DND-41 (cell line): ENCODE measurements around the gene ZCCHC8.

Source experiments
- ATAC-seq: fragments of 200-7000 bp; cut with Tn5 transposase; 3 replicates; pipeline ENCODE4 v1.9.1; 2021; ENCODE audit warnings: low read depth; ENCODE audit not compliant: insufficient read depth
- DNase-seq: peaks from one replicate; pipeline ENCODE4 v3.0.0-alpha.2; 2020
- H2AFZ ChIP-seq: 2 replicates; pipeline ENCODE4 v1.6.0; 2012; ENCODE audit warnings: low read depth, low read length
- H3K27ac ChIP-seq: 2 replicates; pipeline ENCODE4 v1.5.1; 2012; ENCODE audit warnings: low read length, inconsistent platforms
- H3K27me3 ChIP-seq: fragments of 200-600 bp; sonication (generic); 2 replicates; pipeline ENCODE4 v1.6.0; 2012; ENCODE audit warnings: low read length, mild to moderate bottlenecking, inconsistent platforms; ENCODE audit not compliant: insufficient read depth, poor library complexity
- H3K36me3 ChIP-seq: 2 replicates; pipeline ENCODE4 v1.5.1; 2012; ENCODE audit warnings: low read length, inconsistent platforms; ENCODE audit not compliant: insufficient read depth
- H3K4me1 ChIP-seq: 2 replicates; pipeline ENCODE4 v1.5.1; 2012; ENCODE audit warnings: mild to moderate bottlenecking, low read length; ENCODE audit not compliant: insufficient read depth
- H3K4me2 ChIP-seq: 2 replicates; pipeline ENCODE4 v1.6.0; 2012; ENCODE audit warnings: mild to moderate bottlenecking, moderate library complexity, low read length, inconsistent platforms; ENCODE audit not compliant: insufficient read depth
- H3K4me3 ChIP-seq, 2 experiments: fragments of 200-600 bp in 1 of 2; shearing (Covaris generic) in 1 of 2; 2 replicates each; pipeline ENCODE4 v1.5.1; 2012 to 2016; ENCODE audit warnings: inconsistent platforms in 2 of 2, low read length in 2 of 2, mild to moderate bottlenecking in 2 of 2, low read depth in 1 of 2, moderate library complexity in 1 of 2
- H3K79me2 ChIP-seq: 2 replicates; pipeline ENCODE4 v1.6.0; 2012; ENCODE audit warnings: low read length, inconsistent platforms; ENCODE audit not compliant: insufficient read depth
- H3K9ac ChIP-seq: 2 replicates; pipeline ENCODE4 v1.6.0; 2012; ENCODE audit warnings: low read depth, mild to moderate bottlenecking, inconsistent platforms, low read length, moderate library complexity
- H3K9me3 ChIP-seq: 2 replicates; pipeline ENCODE4 v1.5.1; 2012; ENCODE audit warnings: low read length, moderate library complexity, mild to moderate bottlenecking, inconsistent platforms; ENCODE audit not compliant: insufficient read depth, severe bottlenecking
- H4K20me1 ChIP-seq: 2 replicates; pipeline ENCODE4 v1.6.0; 2012; ENCODE audit warnings: low read length; ENCODE audit not compliant: insufficient read depth
- EZH2 ChIP-seq: IDR thresholded peaks from 3 replicates; pipeline ENCODE4 v1.6.1; 2012; ENCODE audit warnings: borderline replicate concordance, low read depth, mild to moderate bottlenecking, moderate library complexity, low read length, inconsistent platforms; ENCODE audit not compliant: severe bottlenecking
- TF ChIP-seq, protein P1 (sequence below): IDR thresholded peaks from 2 replicates; pipeline ENCODE4 v1.5.1; 2012; ENCODE audit warnings: borderline replicate concordance, low read length, moderate library complexity, mild to moderate bottlenecking; ENCODE audit not compliant: poor library complexity, severe bottlenecking; ENCODE audit errors: extremely low read depth

Gene ZCCHC8

GRCh38 chr12:122519418-122519817 is 18.7 kb upstream of the ZCCHC8 start:
- no peak overlapping the region for H3K27ac ChIP-seq
- H3K27me3 ChIP-seq = no peaks in the 10 kb centered on the region
- H3K4me1 ChIP-seq = peaks cover 32% of the 10 kb centered on the region
- no peak overlapping the region for H2AFZ ChIP-seq
- no peaks in the 10 kb centered on the region for H3K9me3 ChIP-seq
- ATAC-seq (0 out of 3 replicates have a peak, but pooled peaks have one; percentile 39), DNase-seq (no peak)
- TF ChIP-seq EZH2 = no peak
- TF ChIP-seq, protein P1, sequence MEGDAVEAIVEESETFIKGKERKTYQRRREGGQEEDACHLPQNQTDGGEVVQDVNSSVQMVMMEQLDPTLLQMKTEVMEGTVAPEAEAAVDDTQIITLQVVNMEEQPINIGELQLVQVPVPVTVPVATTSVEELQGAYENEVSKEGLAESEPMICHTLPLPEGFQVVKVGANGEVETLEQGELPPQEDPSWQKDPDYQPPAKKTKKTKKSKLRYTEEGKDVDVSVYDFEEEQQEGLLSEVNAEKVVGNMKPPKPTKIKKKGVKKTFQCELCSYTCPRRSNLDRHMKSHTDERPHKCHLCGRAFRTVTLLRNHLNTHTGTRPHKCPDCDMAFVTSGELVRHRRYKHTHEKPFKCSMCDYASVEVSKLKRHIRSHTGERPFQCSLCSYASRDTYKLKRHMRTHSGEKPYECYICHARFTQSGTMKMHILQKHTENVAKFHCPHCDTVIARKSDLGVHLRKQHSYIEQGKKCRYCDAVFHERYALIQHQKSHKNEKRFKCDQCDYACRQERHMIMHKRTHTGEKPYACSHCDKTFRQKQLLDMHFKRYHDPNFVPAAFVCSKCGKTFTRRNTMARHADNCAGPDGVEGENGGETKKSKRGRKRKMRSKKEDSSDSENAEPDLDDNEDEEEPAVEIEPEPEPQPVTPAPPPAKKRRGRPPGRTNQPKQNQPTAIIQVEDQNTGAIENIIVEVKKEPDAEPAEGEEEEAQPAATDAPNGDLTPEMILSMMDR = no peak
- peaks cover 99% of the 10 kb centered on the region for H3K79me2 ChIP-seq
- H3K9ac ChIP-seq = no peak overlapping the region
- peaks cover 99% of the 10 kb centered on the region for H3K36me3 ChIP-seq
- no peak overlapping the region; the same call in 1 of the 2 replicates for H3K4me2 ChIP-seq
- peaks cover 68% of the 10 kb centered on the region for H4K20me1 ChIP-seq
- no peak overlapping the region for H3K4me3 ChIP-seq

- H3K36me3 ChIP-seq = peaks cover 99% of the 10 kb centered on the region
- no peaks in the 10 kb centered on the region for H3K27me3 ChIP-seq
- H2AFZ ChIP-seq = no peak overlapping the region
- DNase-seq (no peak), ATAC-seq (no peak)
- H3K4me1 ChIP-seq = peaks cover 27% of the 10 kb centered on the region
- H3K4me3 ChIP-seq = no peak overlapping the region
- H3K27ac ChIP-seq = no peak overlapping the region
- no peak overlapping the region for H3K9ac ChIP-seq
- H3K79me2 ChIP-seq = peaks cover 97% of the 10 kb centered on the region
- no peak overlapping the region for H3K4me2 ChIP-seq
- no peaks in the 10 kb centered on the region for H3K9me3 ChIP-seq
- peaks cover 64% of the 10 kb centered on the region for H4K20me1 ChIP-seq
- TF ChIP-seq EZH2 = no peak
- TF ChIP-seq, protein P1 = no peak
Measured at GRCh38 chr12:122518908-122519307, 18.2 kb upstream of the ZCCHC8 start.

DNA sequence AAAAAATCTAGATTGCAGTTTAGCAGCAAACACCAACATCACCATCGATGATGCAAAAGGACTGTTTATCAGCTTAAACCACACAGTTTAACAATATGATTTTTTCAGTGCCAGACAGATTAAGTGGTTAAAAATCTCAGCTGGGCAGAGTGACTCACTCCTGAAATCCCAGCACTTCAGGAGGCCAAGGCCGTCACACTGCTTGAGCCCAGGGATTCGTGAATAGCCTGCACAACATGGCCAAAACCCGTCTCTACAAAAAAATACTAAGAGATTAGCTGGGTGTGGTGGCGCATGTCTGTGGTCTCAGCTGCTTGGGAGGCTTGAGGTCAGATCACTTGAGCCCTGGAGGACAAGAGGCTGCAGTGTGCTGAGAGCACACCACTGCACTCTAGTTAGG is 17.1 kb upstream of the ZCCHC8 start:
- DNase-seq = no peak
- Histone ChIP-seq H3K27ac (no peak overlapping the region), H3K4me2 (no peak overlapping the region), H3K36me3 (peaks cover 97% of the 10 kb centered on the region), H2AFZ (no peak overlapping the region), H4K20me1 (peaks cover 63% of the 10 kb centered on the region), H3K4me3 (no peak overlapping the region), H3K9me3 (no peaks in the 10 kb centered on the region), H3K9ac (no peak overlapping the region), H3K79me2 (peaks cover 95% of the 10 kb centered on the region), H3K4me1 (peaks cover 18% of the 10 kb centered on the region; the same call in 1 of the 2 replicates), H3K27me3 (no peaks in the 10 kb centered on the region)
- TF ChIP-seq EZH2 = no peak
- TF ChIP-seq, protein P1 = no peak
- no peak for ATAC-seq
